ENCODE measurements around the gene RGMA. TPM values are rescaled to one million over a fixed set of nuclear protein-coding genes. Genes with fewer than 3 reads are reported as not detected.

Gene RGMA
- total and polyA plus RNA-seq, 7 donors: 1.4 to 58.6 (median 21.8) TPM

- Histone ChIP-seq H3K36me3 (peaks cover 14 to 74% (median 28%) of the 10 kb centered on the region in 4 donors), H3K27me3 (no peaks in the 10 kb centered on the region), H3K9me3 (peaks cover 0 to 4% (median 0%) of the 10 kb centered on the region in 4 donors), H3K27ac (peak overlapping the region in 3 of 4 donors; percentile 37 to 60 (median 54)), H3K4me1 (peaks cover 0 to 51% (median 39%) of the 10 kb centered on the region in 4 donors), H3K4me3 (no peak overlapping the region)
- TF ChIP-seq POLR2A (IDR thresholded peaks at IDR 0.05): no peak
- no peak for TF ChIP-seq CTCF (IDR thresholded peaks at IDR 0.05)
- TF ChIP-seq POLR2AphosphoS5 (IDR thresholded peaks at IDR 0.05): no peak
- TF ChIP-seq EP300 (IDR thresholded peaks at IDR 0.05): no peak
- intact Hi-C loops (cut with DNase I): loop anchor here (10.0 kb wide), 1 partner anchor 1050 kb away; no protein-coding TSS in a partner anchor
- WGBS, 2 donors: 93 to 94% methylated on average over 27 of the region's 27 CpGs
- no peak for DNase-seq
Measured at GRCh38 chr15:93045191-93045785, 43.7 kb downstream of the RGMA start.

DNA sequence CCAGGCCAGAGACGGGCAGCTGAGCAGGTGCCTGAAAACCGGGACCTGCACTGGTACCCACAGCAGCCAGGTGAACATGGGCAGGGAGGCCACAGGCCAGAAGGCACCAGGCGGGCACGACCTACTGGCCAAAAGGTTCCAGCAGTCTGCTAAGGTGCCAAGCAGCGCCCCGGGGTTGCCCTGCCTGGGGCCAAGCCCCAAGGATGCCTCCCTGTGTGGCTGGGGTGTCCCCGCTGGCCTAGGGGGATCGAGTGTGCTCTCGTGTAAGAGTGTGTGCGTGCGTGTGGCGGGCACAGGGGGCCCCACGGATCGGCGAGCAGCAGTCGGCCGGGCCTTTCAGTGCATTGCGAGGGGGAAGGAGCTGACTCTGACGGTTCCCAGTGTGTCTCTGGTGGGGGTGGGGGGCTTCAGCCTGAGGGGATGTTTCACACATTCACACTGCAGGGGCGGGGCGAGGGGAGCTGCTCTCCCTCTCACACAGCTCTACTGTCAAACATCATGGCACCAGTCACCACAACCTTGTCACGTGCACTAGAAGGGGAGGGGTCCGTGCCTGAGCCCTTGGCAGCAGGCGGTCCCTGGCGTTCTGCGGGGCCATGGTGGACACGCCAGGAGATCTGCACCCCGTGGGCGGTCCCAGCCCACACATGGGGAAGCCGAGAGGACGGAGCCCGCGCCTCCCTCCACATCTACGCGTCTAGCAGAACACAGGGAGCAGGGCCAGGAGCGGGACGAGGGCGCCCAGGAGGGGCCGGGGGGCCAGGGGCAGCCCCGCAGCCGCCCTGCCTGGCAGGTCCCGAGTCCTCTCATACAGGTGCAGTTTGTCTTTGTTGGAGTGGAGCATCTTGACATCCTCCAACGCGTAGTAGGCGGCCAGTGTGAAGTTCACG, 44.5 kb downstream of the RGMA start:
- WGBS, 2 donors: 84 to 90% methylated on average over 46 of the region's 46 CpGs
- Histone ChIP-seq H3K4me1 (peaks cover 0 to 44% (median 31%) of the 10 kb centered on the region in 4 donors), H3K4me3 (no peak overlapping the region), H3K27ac (peak overlapping the region; percentile 37 to 60 (median 48)), H3K36me3 (peaks cover 14 to 67% (median 26%) of the 10 kb centered on the region in 4 donors), H3K9me3 (peaks cover 0 to 4% (median 0%) of the 10 kb centered on the region in 4 donors), H3K27me3 (no peaks in the 10 kb centered on the region)
- DNase-seq: no peak
- intact Hi-C loops (cut with DNase I): loop anchor here (10.0 kb wide), 1 partner anchor 1050 kb away; no protein-coding TSS in a partner anchor
- TF ChIP-seq POLR2AphosphoS5 (IDR thresholded peaks at IDR 0.05) (no peak), CTCF (IDR thresholded peaks at IDR 0.05) (no peak)

GRCh38 chr15:93043621-93044300, 45.2 kb downstream of the RGMA start:
- peaks cover 0 to 4% (median 0%) of the 10 kb centered on the region in 4 donors for H3K9me3 ChIP-seq
- peaks cover 14 to 59% (median 23%) of the 10 kb centered on the region in 4 donors for H3K36me3 ChIP-seq
- no peak overlapping the region for H3K4me3 ChIP-seq
- peak overlapping the region; percentile 7 to 60 (median 48) for H3K27ac ChIP-seq
- intact Hi-C loops (cut with DNase I): loop anchor here (10.0 kb wide), 1 partner anchor 1051 kb away; no protein-coding TSS in a partner anchor
- H3K27me3 ChIP-seq: no peaks in the 10 kb centered on the region
- peak; percentile 58 for DNase-seq
- WGBS, 2 donors: 43 to 58% methylated on average over 12 of the region's 12 CpGs
- H3K4me1 ChIP-seq: peaks cover 0 to 36% (median 24%) of the 10 kb centered on the region in 4 donors
- TF ChIP-seq CTCF (IDR thresholded peaks at IDR 0.05) (no peak), EP300 (IDR thresholded peaks at IDR 0.05) (no peak), POLR2AphosphoS5 (IDR thresholded peaks at IDR 0.05) (no peak), POLR2A (IDR thresholded peaks at IDR 0.05) (no peak)

GRCh38 chr15:93042691-93043378, 46.2 kb downstream of the RGMA start:
- intact Hi-C loops (cut with DNase I): loop anchor here (10.0 kb wide), 1 partner anchor 1052 kb away; no protein-coding TSS in a partner anchor
- WGBS, 2 donors: 78 to 88% methylated on average over 18 of the region's 18 CpGs
- Histone ChIP-seq H3K27ac (no peak overlapping the region), H3K36me3 (peaks cover 14 to 51% (median 23%) of the 10 kb centered on the region in 4 donors), H3K4me1 (peaks cover 0 to 32% (median 18%) of the 10 kb centered on the region in 4 donors), H3K27me3 (no peaks in the 10 kb centered on the region), H3K9me3 (peaks cover 0 to 4% (median 0%) of the 10 kb centered on the region in 4 donors), H3K4me3 (no peak overlapping the region)
- DNase-seq: peak; percentile 49
- TF ChIP-seq EP300 (IDR thresholded peaks at IDR 0.05): no peak
